AG04449 (cell line): ENCODE results near the gene ZNF224.

Experiments
- CTCF ChIA-PET: fragments of 350-600 bp; formaldehyde crosslinking; extraction: SDS; loops from one replicate; lab custom pipeline; 2021; ENCODE audit warnings: antibody characterized with exemption; lab: Yijun Ruan, JAX
- POLR2A ChIA-PET: fragments of 400-600, 350-600 bp; formaldehyde crosslinking; extraction: SDS; loops from one replicate; lab custom pipeline; 2020; ENCODE audit warnings: antibody characterized with exemption, inconsistent platforms; lab: Yijun Ruan, JAX
- DNase-seq: peaks from one replicate; pipeline ENCODE4 v3.0.0-alpha.2; 2010; ENCODE audit warnings: low read depth, low spot score
- H3K4me3 ChIP-seq: 2 replicates; pipeline ENCODE4 v1.5.1; 2011; ENCODE audit warnings: low read depth, mild to moderate bottlenecking, control low read depth, low read length
- TF ChIP-seq, protein P1 (sequence below): IDR thresholded peaks from one replicate; pipeline ENCODE4 v1.5.1; 2011; ENCODE audit warnings: mild to moderate bottlenecking, moderate library complexity, low read length, control low read depth, inconsistent platforms; ENCODE audit not compliant: insufficient read depth; ENCODE audit errors: missing control alignments

The ZNF224 gene

GRCh38 chr19:44092108-44092507, 2.1 kb upstream of the ZNF224 start:
- DNase-seq, result no peak
- CTCF ChIA-PET, result no interaction called here
- TF ChIP-seq, protein P1, sequence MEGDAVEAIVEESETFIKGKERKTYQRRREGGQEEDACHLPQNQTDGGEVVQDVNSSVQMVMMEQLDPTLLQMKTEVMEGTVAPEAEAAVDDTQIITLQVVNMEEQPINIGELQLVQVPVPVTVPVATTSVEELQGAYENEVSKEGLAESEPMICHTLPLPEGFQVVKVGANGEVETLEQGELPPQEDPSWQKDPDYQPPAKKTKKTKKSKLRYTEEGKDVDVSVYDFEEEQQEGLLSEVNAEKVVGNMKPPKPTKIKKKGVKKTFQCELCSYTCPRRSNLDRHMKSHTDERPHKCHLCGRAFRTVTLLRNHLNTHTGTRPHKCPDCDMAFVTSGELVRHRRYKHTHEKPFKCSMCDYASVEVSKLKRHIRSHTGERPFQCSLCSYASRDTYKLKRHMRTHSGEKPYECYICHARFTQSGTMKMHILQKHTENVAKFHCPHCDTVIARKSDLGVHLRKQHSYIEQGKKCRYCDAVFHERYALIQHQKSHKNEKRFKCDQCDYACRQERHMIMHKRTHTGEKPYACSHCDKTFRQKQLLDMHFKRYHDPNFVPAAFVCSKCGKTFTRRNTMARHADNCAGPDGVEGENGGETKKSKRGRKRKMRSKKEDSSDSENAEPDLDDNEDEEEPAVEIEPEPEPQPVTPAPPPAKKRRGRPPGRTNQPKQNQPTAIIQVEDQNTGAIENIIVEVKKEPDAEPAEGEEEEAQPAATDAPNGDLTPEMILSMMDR, result no peak
- POLR2A ChIA-PET, result no interaction called here
- H3K4me3 ChIP-seq, result no peak overlapping the region

DNA sequence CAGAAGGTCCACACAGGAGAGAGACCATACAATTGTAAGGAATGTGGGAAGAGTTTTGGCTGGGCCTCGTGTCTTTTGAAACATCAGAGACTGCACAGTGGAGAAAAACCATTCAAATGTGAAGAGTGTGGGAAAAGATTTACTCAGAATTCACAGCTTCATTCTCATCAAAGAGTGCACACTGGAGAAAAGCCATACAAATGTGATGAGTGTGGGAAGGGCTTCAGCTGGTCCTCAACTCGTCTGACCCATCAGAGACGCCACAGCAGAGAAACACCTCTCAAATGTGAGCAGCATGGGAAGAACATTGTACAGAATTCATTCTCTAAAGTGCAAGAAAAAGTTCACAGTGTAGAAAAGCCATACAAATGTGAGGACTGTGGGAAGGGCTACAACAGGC, 13.6 kb downstream of the ZNF224 start:
- no peak overlapping the region for H3K4me3 ChIP-seq
- TF ChIP-seq, protein P1, result no peak
- POLR2A ChIA-PET, result no interaction called here
- CTCF ChIA-PET, result interaction anchor here (1.2 kb wide), 2 partner anchors 10 to 13 kb away, joined by 3 to 5 read pairs; no protein-coding TSS in a partner anchor
- DNase-seq, result no peak

DNA sequence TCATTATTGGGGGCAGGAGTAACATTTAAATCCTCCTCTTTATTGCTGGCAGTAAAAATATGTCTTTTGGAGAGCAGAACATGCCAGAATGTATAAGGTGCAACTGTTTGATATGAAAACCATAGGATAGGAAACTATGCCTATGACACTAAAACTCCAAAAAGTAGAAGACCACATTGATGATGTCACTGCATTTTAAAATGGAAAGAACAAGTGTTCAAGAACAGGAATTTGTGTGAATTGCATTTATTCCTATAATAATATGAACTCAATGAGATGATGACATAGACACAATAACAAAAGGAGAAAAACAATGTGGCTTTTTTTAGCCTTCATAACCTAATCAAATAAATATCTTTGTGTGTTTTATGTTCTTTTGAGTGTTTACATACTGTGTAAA, 15.3 kb downstream of the ZNF224 start:
- TF ChIP-seq, protein P1, result no peak
- POLR2A ChIA-PET, result no interaction called here
- DNase-seq, result no peak
- CTCF ChIA-PET, result no interaction called here
- H3K4me3 ChIP-seq, result no peak overlapping the region

DNA sequence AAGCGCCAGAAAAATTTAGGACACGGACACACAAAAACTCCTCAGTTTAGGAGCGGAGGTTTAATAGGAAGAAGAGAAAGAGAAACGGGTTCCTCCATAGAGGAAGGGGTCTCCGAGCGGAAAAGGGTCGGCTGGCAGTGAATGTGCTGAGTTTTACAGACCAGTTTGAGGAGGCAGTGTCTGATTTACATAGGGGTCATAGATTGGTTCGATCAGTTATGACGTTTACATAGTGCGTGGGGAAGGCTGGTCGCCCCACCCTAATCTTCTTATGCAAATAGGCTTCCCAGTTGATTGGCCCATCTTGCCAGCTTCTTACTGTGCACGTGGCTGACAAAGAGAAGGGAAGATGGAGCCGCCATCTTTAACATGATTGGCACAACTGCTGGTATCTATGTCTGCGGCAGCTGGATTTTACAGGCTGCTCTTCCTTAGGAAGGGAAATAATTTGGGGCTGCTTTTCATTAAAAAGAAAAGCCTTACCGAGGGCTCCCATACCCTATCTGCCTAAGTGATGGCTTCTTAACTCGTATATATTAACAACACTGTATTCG, 17.8 kb downstream of the ZNF224 start:
- H3K4me3 ChIP-seq, result peak overlapping the region; percentile 87
- CTCF ChIA-PET, result no interaction called here
- TF ChIP-seq, protein P1, result no peak
- POLR2A ChIA-PET, result no interaction called here
- DNase-seq, result peak; percentile 73

- no peak for DNase-seq
- POLR2A ChIA-PET, result interaction anchor here (0.7 kb wide), 1 partner anchor 100 kb away, joined by 3 read pairs; the partner anchor contains the start of gene ZNF227
- H3K4me3 ChIP-seq, result peak overlapping the region; percentile 87
- TF ChIP-seq, protein P1, result no peak
- CTCF ChIA-PET, result no interaction called here
These were observed 18.6 kb downstream of the ZNF224 start for GRCh38 chr19:44112802-44113137.

GRCh38 chr19:44113138-44113783, 19.1 kb downstream of the ZNF224 start, which contains the start of gene ZNF225:
ZNF225 (plus strand) TSS chr19:44113399; CDS start chr19:44115828, 2,429 bp downstream.
- H3K4me3 ChIP-seq, result peak within 1 kb of the TSS; percentile 87
- DNase-seq, result peak; percentile 91
- POLR2A ChIA-PET, result interaction anchor here (0.7 to 1.1 kb wide), 2 partner anchors 51 to 99 kb away, joined by 3 to 5 read pairs; partner anchors contain the start of genes ZNF226 and ZNF227
- TF ChIP-seq, protein P1, result peak; percentile 8
- CTCF ChIA-PET, result no interaction called here
